Stimulated activated CD4-positive, alpha-beta T cell treated with anti-CD3 and anti-CD28 coated beads, Interleukin-2, amount 100 ng/mL, for 48 hours (primary cell): Measurements from ENCODE around the gene NUMA1.

Experiments used
- DNase-seq, 2 donors: peaks; one replicate each; pipeline ENCODE4 v3.0.0-alpha.2; 2020

Gene NUMA1

DNA sequence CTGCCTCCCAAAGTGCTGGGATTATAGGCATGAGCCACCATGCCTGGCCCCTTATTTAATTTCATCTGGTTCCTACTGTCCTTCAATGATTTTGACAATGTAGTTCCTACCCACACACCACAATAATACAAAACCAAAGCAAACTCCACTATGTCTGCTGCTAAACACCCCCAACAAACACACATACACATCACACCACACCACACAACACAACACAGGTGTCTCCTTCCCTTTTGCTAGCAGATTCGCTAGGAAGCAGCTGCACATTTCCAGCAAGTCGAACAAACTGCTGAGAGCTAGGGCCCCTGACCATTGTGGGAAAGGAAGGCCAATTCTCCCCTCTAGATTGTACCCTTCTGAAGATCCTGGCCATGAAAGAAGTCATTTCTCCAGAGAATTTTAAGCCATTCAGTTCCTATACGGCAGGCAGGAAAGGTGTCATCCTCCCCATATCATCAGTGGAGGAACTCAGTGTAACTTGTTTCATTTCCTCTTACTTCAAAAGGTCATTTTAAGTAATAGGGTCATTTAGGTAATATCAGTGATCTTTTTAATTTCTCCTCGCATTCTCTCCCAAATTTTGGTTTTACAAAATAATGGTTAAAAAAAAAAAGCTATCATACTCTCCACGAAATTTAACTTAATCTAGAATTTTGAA lies 18.5 kb downstream of the NUMA1 start:
- DNase-seq: no peak

DNA sequence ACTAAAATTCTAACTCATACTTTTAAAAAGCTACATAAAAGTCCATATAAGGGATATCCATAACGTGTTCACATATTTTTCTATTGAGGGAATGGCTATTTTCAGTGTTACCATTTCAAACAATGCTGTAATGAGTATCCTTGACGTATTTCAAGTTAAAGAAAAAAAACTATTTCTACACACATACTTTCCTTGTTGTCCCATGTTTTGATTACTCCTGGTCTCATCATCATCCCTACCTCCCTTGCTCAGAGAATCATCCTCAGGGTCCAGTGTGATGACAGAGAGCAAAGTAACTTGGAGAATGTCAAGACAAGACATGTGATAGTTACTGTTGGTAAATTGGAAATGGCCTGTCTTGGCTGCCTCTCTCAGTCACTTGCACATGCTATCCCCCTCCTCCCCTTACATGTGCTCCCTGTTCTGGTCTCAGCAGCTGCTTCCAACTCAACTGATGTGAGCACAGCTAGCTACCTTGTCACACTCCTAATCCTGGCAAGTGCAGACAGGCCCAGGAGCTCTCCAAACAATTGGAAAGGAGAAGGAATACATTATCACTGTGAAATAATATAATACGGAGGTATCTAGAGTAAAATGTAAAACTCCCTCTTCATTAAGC lies 21.8 kb downstream of the NUMA1 start:
- DNase-seq: no peak

DNA sequence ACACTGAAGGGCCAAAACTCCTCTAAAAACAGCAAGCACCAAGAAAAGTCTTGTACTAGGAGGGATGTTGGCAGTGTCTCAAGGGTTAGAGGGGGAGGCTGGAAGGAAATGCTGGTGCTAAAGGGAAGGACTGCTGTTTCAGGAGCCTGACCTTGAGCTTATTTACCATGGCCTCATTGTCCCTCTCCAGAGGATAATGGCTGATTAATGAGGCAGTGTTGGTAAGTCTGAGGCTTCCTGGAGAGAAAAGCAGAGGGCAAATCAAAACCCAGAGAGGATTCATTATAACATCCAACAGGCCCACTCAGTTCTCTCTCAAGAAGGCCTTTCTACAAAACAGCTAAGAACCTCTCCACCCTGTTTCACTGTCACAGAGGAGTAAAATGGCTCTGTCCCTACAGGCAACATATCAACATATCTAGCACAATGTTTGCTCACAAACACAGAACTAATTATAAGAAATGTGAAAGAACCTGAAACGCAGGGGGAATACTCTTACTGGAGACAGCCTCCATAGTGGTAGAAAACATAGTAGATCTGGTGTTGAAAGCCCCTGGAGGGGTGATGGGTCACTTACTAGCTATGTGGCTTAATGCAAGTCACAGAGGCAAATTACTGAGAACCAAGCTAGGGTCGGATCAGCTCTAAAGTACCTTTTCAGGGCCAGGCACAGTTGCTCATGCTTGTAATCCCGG lies 31.4 kb downstream of the NUMA1 start:
- no peak for DNase-seq

DNA sequence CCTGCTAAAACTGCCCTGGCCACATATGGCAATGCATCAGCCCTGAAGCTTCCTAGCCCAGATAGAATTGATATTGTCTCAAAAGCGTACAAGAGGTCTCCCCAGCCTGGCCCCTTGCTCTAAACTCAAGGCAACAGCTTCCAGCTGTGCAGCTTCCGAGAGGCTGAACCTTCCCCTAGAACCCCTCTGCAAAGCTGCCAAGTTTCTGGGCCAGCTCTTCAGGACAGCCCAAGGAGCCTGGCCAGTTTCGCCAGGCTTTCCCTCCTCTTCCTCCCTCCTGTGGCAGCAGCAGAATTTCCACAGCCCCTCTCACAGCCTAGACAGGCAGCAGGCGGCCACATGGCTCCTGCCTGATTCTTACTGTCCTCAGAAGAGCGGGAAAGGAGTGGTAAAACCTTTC lies 34.5 kb downstream of the NUMA1 start:
- no peak for DNase-seq

DNA sequence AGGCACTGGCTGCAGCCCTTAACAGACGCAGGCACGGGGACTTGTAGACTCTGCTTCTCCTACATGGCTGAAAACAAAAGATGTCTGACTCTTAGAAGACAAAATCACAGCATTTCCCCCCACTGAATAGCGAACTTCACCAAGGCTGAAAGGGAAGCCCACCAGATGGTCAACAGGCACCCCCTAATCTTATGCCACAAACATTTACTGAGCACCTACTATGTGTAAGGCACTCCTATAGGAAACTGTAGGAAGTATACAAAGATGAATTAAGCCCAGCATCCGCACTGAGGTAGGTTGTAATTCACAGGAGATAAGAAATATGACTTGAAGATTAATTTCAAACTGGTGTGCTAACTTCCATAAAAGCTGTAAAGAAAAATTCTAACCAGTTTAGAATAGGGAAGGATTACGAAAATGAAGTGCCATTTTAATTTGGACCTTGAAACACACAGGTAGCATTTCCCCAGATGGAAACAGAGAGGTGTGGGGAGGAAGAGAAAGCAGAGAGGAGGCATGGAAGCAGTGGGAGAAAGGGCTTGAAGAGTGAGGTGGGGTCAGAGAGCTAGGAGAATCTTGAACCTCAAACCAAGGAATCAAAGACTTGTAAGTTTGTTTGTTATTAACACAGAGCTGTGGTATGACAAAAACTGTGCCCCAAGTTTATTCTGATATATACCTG lies 38.1 kb downstream of the NUMA1 start:
- no peak for DNase-seq

DNA sequence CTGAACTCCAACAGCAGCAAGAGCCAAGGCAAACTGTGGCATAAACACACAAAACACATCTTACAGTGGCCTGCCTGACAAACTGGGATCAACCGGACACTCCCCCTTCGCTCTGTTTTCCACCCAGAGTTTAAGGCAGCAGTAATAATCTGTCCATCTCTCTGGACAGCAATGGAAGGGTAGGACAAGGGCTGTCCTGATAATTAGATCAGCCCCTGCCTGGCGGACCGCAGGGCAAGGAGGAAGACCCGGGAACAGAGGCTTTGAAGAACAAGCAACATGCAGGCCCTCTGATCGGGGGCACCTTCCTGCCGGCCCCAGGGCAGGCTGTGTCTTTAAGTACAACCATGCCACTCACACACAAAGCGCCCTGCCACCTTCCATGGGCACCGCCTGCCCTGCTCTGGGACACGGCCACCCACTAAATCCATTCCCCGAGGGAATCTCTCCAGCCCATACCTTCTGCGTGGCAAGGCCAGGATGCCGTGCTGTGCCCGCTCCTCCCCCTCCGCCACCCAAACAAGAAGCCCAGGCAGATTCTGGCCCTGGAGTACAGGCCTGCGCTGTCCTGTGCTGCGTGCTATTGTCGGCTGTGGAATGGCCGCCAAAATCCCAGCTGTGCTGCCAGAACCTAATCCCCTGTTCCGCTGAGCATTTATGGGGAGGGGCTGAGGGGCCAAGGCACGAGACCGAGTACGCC lies 38.8 kb downstream of the NUMA1 start:
- peak; percentile 7 to 20 for DNase-seq

DNA sequence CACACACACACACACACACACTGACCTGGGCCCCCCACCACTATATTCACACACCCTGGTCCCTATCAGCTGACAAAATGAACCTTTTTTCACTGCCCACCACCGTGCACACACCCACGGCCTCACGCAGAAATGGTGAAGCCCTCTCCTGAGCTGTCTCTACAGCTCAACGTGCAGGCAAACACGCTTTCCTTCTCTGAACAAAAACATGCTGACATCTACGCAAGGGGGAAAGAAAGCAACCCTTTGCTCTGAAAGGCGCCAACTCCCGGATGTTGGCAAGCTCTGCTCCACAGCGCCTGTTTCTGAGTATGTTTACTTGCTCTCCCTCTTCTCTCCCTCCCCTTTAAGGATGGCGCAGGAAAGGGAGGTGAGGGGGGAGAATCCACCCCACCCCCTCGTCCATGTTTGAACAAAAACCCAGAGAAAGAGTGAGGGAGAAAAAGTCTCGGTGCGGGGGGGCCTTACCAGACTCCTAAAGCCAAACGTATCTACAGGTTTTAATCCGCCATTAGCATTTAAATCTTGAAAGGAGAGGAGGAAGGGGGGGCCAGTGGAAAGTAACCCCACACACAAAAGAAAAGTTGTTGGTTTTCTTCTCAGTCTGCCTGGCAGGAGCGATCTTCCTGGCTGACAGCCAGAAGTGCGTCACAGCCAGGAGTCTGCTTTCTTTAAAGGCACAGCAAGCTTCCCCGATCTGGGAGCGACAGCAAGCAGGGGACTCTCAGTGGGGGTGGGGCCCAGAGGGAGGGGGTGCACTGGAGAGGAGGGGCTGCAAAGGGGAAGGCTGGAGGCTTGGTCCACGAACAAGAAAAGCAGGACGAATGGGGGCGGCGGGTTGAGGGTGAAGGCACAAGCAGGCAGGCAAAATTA lies 39.6 kb downstream of the NUMA1 start:
- peak; percentile 65 to 69 for DNase-seq

DNA sequence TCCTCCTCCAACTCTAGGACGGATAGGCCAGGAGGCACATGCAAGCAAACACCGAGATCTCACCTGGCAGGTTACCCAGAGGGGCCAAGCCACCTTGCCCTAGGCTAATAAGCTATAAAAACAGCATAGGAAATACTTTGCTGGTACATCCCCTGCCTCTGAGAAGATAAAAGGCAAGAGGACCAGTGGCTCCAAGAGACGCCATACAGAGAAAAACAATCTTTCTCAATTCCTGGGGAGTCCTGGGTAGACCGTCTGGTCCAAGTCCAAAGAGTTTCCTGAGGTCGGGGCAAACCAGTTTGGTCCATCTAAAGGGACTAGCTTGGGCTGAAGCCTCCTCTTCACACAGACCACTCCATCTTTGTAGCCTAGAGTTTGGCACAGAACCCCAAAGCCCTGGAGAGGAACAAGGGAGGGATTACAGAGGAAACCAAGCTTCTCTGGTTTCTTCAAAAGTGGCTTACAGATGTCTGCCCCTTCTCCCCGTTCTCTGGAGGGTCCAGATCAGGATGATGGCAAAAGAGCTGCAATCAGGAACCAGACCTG lies 40.4 kb downstream of the NUMA1 start:
- peak in 1 of 2 donors; percentile 14 for DNase-seq

DNA sequence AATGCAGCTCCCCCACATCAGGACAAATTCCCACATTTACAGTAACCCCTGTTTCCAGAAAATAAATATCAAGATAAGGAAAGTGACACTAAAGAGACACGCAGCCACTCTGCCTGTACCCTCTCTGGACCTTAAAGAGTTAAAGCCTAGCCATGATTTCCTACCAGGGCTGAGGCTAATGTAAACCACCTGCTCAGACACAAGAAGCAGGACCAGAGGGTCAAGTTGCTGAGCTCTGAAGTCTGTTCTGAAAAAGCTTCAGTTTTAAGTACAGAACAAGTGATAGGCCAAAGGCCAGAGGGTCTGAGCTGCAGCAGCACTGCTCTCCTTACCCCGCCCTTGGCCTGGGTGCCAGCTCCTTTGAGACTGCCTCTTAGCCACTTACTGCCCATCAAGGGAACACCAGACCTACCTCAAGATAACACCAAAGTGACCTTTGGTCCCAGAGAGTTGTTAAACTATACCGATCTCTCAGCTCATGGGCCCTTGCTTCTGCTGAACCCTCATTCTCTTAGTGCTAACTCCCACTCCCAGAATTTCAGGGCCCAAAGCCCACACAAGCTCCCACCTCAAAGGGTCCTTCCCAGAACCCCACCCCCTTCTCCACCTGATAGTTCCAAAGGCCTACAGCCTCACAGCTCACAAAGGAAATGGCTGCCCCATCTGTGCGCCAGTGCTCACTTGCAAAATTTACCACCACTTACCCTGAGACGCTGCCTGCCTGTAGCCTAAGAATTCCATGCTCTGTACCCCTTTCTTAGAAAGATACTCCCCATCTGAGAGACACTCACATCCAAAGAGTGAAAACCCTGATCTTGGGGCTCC lies 41.1 kb downstream of the NUMA1 start:
- DNase-seq: no peak

DNA sequence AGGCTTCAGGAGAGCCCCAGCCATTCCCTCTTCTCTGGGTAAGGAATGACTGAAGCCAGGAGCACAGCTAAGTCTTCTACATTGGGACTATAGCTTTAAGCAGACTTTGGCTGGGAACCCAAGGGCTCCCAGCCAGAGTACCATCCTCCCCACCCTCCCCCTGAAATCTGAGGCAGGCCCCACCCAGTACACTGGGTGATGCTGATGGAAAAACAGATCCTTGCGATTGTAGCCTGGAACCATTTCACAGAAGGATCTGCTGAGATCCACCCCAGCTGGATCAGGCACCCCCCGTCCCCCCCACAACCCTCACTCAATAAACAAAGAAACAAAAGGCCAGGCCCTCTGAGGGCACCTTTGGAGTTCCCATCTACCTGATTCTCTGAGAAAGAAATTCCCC lies 41.9 kb downstream of the NUMA1 start:
- no peak for DNase-seq

DNA sequence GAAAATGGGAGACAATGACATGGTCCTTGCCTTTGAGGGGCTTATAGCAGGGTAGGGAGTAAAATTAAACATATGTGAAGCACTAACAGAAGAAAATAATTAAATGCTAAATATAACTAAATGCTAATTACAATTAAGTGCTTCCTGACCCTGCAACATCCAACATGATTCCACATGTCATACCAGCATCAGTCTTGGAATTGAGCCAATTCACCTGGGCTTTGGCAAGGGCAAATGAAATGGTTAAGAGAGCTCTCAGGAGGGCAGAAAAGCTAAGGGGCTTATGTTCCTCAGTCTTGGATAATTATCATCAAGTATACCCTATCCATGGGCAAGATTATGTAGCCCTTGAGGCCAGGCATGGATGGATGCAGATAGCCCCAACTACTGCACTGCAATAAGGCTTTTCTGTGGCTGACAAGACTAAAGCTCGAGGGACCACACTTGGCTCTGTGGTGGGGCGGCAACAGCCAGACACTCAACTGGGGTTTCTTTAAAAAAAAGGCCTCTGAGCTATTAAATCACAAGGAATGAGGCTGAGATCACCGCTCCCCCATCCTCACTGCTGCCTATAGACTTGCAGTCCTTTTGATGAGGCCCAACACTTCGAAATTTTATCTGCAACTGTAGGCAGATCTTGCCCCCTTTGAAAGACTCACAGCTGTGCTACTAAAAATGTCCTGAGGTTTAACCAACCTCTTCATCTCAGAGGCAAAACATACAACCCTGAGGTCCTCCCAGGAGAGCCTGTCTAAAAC lies 42.6 kb downstream of the NUMA1 start:
- DNase-seq: no peak

DNA sequence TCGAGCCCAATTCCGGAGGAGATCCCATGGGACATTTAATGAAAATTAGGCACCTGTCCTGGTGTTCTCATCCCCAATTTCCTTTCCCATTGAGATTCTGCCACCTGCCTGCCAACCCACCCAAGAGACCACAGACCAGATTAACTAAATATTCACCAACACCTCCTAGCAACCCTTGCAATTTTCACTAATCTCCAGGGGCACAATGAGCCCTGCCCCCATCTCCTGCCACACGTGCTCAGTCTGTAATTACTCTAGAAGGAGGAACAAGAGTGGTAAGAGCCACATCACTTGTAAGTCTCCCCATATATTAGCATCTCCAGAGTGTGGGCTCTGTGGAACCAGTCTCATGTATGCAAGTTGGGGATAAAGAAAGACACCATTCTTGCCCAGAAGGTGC lies 43.7 kb downstream of the NUMA1 start:
- DNase-seq: no peak

DNA sequence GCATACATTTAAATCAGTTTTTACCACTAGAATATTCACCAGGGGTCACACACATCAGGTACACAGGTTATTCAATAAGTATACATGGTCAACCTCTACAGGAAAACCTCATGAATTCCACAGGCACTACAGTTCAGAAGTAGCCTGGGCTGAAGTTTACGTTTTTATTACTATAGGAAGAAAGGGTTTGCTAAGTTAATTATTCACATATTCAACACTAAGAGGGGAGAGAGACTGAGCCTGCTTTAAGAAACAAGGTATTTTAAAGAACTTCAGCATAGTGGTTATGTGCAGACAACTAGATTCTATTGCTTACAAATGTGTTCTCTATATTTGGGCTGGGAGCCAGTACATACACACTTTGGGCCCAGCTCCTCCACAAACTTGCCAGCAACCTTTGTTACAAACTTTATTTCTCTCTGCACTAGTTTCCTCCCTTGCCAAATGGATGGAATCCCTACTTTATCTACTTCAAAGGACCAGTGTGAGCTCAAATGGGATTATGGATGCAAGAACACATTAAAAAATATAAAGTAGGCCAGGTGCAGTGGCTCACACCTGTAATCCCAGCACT lies 49.8 kb downstream of the NUMA1 start:
- DNase-seq: no peak

DNA sequence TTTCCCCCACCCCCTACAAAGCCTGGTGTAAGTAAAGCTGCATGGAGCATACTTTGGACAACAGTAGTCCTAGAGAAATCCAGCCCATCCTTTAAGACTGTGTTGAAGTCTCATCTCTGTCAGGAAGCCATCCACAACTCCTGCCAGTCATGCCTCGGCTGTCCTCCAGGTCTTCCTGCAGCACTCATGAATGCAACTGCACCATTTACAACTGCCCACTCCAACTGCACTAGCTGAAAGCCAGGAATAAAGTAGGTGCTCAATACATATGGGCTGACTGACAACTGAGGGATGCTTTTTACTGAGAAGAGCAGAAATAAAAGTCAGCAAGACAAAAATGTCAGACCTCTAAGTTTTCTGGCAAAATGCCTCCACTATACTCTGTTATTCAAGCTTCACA lies 54.3 kb downstream of the NUMA1 start:
- no peak for DNase-seq

DNA sequence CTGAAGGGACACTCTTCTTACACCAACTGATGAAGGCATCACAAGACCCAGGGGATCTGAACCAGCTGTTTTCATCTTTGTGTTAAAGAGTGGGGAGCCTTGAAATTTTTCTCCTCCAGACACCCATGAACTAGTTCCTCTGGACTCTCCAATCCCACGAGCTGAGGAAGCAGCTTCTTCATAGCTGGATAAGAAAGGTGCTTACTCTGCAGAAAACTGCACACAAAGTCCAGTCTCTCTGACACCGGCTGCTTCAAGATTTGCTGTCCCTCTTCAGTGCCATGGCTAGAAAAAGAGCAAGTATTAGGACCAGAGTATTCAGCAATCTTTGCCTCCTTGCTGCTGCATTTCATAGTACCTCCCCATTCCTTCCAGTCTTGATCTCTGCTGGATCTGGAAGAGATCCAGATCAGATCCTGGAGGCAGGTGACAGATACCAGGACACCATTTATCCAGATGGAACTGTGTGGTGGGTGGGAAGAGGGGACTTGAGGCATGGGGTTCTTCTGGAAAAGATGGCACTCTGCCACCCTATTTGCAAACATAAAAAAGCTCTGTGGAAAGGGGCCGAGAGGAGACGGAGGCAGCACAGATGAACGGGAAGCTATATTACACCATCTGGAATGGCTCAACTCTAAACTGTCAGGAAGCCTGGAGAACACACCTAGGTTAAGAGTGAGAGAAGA lies 56.1 kb downstream of the NUMA1 start:
- DNase-seq: no peak

DNA sequence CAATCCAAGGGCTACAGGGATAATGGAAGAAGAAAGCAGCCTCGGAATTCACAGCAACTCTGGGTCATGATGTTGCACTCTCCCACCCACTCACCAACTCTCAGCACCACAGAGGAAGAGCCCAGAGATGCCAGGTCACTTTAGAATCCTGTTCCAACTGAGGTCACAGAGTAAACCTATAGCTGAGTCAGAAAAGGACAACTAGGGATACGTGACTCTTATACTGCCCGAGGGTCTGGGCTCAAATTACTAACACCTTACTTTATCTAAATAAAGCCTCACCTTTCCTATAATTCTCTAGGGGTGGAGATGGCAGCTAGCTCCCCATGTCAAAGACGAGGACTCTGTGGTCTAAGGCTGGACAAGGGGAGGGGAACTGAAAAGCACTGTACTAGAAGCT lies 57.0 kb downstream of the NUMA1 start:
- DNase-seq: no peak

DNA sequence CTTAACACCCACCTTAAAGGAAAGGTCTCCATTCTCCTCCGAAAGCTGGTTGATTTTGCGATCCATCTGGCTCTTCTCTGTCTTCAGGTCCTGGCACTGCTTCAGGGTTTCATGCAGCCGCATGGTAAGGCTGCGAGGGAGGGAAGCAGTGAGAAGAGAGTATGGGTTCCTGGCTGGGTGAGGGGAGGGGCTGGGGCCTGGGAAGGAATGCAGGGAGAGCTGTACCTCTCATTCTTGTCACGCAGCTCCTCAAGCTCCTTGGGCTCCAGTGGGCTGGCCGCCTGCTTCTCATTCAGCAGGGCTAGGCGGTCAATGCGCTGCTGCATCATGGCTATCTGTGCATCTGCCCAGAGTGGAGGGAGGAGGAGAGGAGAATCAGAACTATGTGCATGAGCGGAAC lies 62.2 kb downstream of the NUMA1 start:
- DNase-seq: no peak

DNA sequence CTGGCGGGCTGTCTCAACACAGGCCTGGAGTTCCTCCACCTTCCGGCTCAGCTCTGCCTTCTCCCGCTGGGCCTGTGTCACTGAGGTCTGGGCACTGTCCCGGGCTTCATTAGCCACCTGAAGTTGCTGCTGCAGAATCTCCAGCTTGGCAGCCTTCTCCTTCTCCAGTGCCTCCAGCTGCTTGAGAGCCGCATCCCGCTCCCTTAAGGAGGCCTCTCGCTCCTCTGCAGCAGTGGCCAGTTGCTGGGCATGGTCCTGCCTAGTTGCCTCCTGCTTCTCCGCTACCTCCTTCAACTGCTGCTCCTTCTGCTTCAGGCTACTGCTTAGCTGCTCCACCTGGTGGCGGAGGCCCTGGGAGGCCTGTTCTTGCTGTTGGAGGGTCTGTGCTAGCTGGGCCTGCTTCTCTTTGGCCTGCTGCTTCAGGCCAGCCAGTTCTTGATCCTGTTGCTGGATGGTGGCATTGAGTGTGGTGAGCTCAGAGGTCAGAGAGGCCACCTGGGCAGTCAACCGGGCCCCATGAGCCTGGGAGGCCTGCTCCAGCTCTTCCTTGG lies 64.8 kb downstream of the NUMA1 start:
- DNase-seq: no peak
